ENCODE measurements around the gene WDR4.
"Not testable (repeated sequence)": the region's sequence is repeated elsewhere in the genome, so short reads cannot be mapped to it uniquely, and the experiment has no call there.

Gene WDR4

GRCh38 chr21:42839271-42840231 is 39.8 kb downstream of the WDR4 start:
- Histone ChIP-seq H3K4ac (ENCODE audit: low read depth, low read length) (no peak overlapping the region), H3K79me1 (ENCODE audit: low read length) (no peaks in the 10 kb centered on the region), H4K8ac (ENCODE audit: low read depth, low read length) (no peak overlapping the region), H2AFZ (ENCODE audit: insufficient read depth, low read length, poor library complexity) (no peak overlapping the region), H3K36me3 (ENCODE audit: control insufficient read depth in 1 of 2, insufficient read depth in 2 of 2, low read length in 2 of 2) (peaks cover 34 to 38% of the 10 kb centered on the region in 2 experiments), H3K9me3 (ENCODE audit: insufficient read depth, low read depth, low read length) (peaks cover 8% of the 10 kb centered on the region), H2BK12ac (ENCODE audit: low read length) (no peak overlapping the region), H3K79me2 (ENCODE audit: control insufficient read depth, insufficient read depth, low read length, poor library complexity) (no peaks in the 10 kb centered on the region), H3K4me2 (ENCODE audit: low read length) (no peak overlapping the region), H3K27me3 (ENCODE audit: insufficient read depth, low read length) (no peaks in the 10 kb centered on the region), H3K18ac (ENCODE audit: low read length) (no peak overlapping the region), H3K27ac (ENCODE audit: low read depth, low read length) (no peak overlapping the region), H2BK120ac (ENCODE audit: insufficient read depth, low read length, poor library complexity) (no peak overlapping the region), H3K4me3 (ENCODE audit: low read depth, low read length) (no peak overlapping the region), H2AK5ac (ENCODE audit: low read length) (no peak overlapping the region), H3K9ac (ENCODE audit: low read length) (no peak overlapping the region), H3K14ac (ENCODE audit: low read length) (no peak overlapping the region), H4K91ac (ENCODE audit: low read depth, low read length) (no peak overlapping the region), H3K23ac (ENCODE audit: low read length) (no peak overlapping the region), H3K4me1 (ENCODE audit: control insufficient read depth in 1 of 2, insufficient read depth in 2 of 2, low read length in 2 of 2) (no peaks in the 10 kb centered on the region), H4K12ac (ENCODE audit: low read depth, low read length) (no peak overlapping the region), H2BK5ac (ENCODE audit: low read depth, low read length, poor library complexity) (no peak overlapping the region)
- DNase-seq, result no peak
- 100% methylated on average over 1 of the region's 29 CpGs for WGBS (ENCODE audit: extremely low coverage, insufficient coverage, insufficient read length)

GRCh38 chr21:42838212-42838690 is 41.1 kb downstream of the WDR4 start:
- not testable (repeated sequence) for H3K27ac ChIP-seq (ENCODE audit: low read depth, low read length)
- no CpG with 5 or more reads among the region's 8 CpGs for WGBS (ENCODE audit: extremely low coverage, insufficient coverage, insufficient read length)

GRCh38 chr21:42837421-42838211 is 41.7 kb downstream of the WDR4 start:
- Histone ChIP-seq H3K9me3 (ENCODE audit: insufficient read depth, low read depth, low read length) (peaks cover 9% of the 10 kb centered on the region), H3K79me2 (ENCODE audit: control insufficient read depth, insufficient read depth, low read length, poor library complexity) (no peaks in the 10 kb centered on the region), H2BK5ac (ENCODE audit: low read depth, low read length, poor library complexity) (no peak overlapping the region), H3K79me1 (ENCODE audit: low read length) (no peaks in the 10 kb centered on the region), H2AFZ (ENCODE audit: insufficient read depth, low read length, poor library complexity) (no peak overlapping the region), H4K91ac (ENCODE audit: low read depth, low read length) (no peak overlapping the region), H3K27me3 (ENCODE audit: insufficient read depth, low read length) (no peaks in the 10 kb centered on the region), H3K14ac (ENCODE audit: low read length) (no peak overlapping the region), H3K23ac (ENCODE audit: low read length) (no peak overlapping the region), H3K4ac (ENCODE audit: low read depth, low read length) (no peak overlapping the region), H3K4me1 (ENCODE audit: control insufficient read depth in 1 of 2, insufficient read depth in 2 of 2, low read length in 2 of 2) (peaks cover 0 to 2% of the 10 kb centered on the region in 2 experiments), H3K4me2 (ENCODE audit: low read length) (no peak overlapping the region), H2BK12ac (ENCODE audit: low read length) (no peak overlapping the region), H3K36me3 (ENCODE audit: control insufficient read depth in 1 of 2, insufficient read depth in 2 of 2, low read length in 2 of 2) (peaks cover 28 to 32% of the 10 kb centered on the region in 2 experiments), H3K9ac (ENCODE audit: low read length) (no peak overlapping the region), H2AK5ac (ENCODE audit: low read length) (no peak overlapping the region), H2BK120ac (ENCODE audit: insufficient read depth, low read length, poor library complexity) (no peak overlapping the region), H4K8ac (ENCODE audit: low read depth, low read length) (no peak overlapping the region), H4K12ac (ENCODE audit: low read depth, low read length) (no peak overlapping the region), H3K27ac (ENCODE audit: low read depth, low read length) (no peak overlapping the region), H3K4me3 (ENCODE audit: low read depth, low read length) (no peak overlapping the region), H3K18ac (ENCODE audit: low read length) (no peak overlapping the region)
- no CpG with 5 or more reads among the region's 42 CpGs for WGBS (ENCODE audit: extremely low coverage, insufficient coverage, insufficient read length)
- DNase-seq, result no peak

More at GRCh38 chr21:42838212-42838690, 41.1 kb downstream of the WDR4 start:
- H2BK120ac ChIP-seq (ENCODE audit: insufficient read depth, low read length, poor library complexity); H2BK5ac ChIP-seq (ENCODE audit: low read depth, low read length, poor library complexity); H3K27me3 ChIP-seq (ENCODE audit: insufficient read depth, low read length); H3K23ac ChIP-seq (ENCODE audit: low read length); H3K79me1 ChIP-seq (ENCODE audit: low read length); H2AK5ac ChIP-seq (ENCODE audit: low read length); DNase-seq; H2AFZ ChIP-seq (ENCODE audit: insufficient read depth, low read length, poor library complexity); H3K4me1 ChIP-seq (ENCODE audit: control insufficient read depth in 1 of 2, insufficient read depth in 2 of 2, low read length in 2 of 2); H3K18ac ChIP-seq (ENCODE audit: low read length); H3K4me3 ChIP-seq (ENCODE audit: low read depth, low read length); H4K91ac ChIP-seq (ENCODE audit: low read depth, low read length); H4K12ac ChIP-seq (ENCODE audit: low read depth, low read length); H4K8ac ChIP-seq (ENCODE audit: low read depth, low read length); H3K14ac ChIP-seq (ENCODE audit: low read length); H3K4ac ChIP-seq (ENCODE audit: low read depth, low read length); H3K9me3 ChIP-seq (ENCODE audit: insufficient read depth, low read depth, low read length); H3K79me2 ChIP-seq (ENCODE audit: control insufficient read depth, insufficient read depth, low read length, poor library complexity); H3K9ac ChIP-seq (ENCODE audit: low read length); H2BK12ac ChIP-seq (ENCODE audit: low read length); H3K4me2 ChIP-seq (ENCODE audit: low read length): not testable (repeated sequence)
- H3K36me3 ChIP-seq (ENCODE audit: control insufficient read depth in 1 of 2, insufficient read depth in 2 of 2, low read length in 2 of 2), result peaks cover 31 to 35% of the 10 kb centered on the region in 2 experiments

- Histone ChIP-seq H3K9me3 (ENCODE audit: insufficient read depth, low read depth, low read length) (peaks cover 9% of the 10 kb centered on the region), H3K27ac (ENCODE audit: low read depth, low read length) (no peak overlapping the region), H3K36me3 (ENCODE audit: control insufficient read depth in 1 of 2, insufficient read depth in 2 of 2, low read length in 2 of 2) (peaks cover 22 to 26% of the 10 kb centered on the region in 2 experiments), H2BK12ac (ENCODE audit: low read length) (no peak overlapping the region), H2BK5ac (ENCODE audit: low read depth, low read length, poor library complexity) (no peak overlapping the region), H3K23ac (ENCODE audit: low read length) (no peak overlapping the region), H3K4me2 (ENCODE audit: low read length) (no peak overlapping the region), H2AK5ac (ENCODE audit: low read length) (no peak overlapping the region), H3K14ac (ENCODE audit: low read length) (no peak overlapping the region), H3K4ac (ENCODE audit: low read depth, low read length) (no peak overlapping the region), H3K79me1 (ENCODE audit: low read length) (no peaks in the 10 kb centered on the region), H3K79me2 (ENCODE audit: control insufficient read depth, insufficient read depth, low read length, poor library complexity) (no peaks in the 10 kb centered on the region), H3K18ac (ENCODE audit: low read length) (no peak overlapping the region), H3K27me3 (ENCODE audit: insufficient read depth, low read length) (no peaks in the 10 kb centered on the region), H4K8ac (ENCODE audit: low read depth, low read length) (no peak overlapping the region), H4K12ac (ENCODE audit: low read depth, low read length) (no peak overlapping the region), H3K4me3 (ENCODE audit: low read depth, low read length) (no peak overlapping the region), H2AFZ (ENCODE audit: insufficient read depth, low read length, poor library complexity) (no peak overlapping the region), H4K91ac (ENCODE audit: low read depth, low read length) (no peak overlapping the region), H3K9ac (ENCODE audit: low read length) (no peak overlapping the region), H2BK120ac (ENCODE audit: insufficient read depth, low read length, poor library complexity) (no peak overlapping the region), H3K4me1 (ENCODE audit: control insufficient read depth in 1 of 2, insufficient read depth in 2 of 2, low read length in 2 of 2) (peaks cover 0 to 2% of the 10 kb centered on the region in 2 experiments)
- DNase-seq, result no peak
- WGBS (ENCODE audit: extremely low coverage, insufficient coverage, insufficient read length), result no CpG with 5 or more reads among the region's 15 CpGs
These were observed 42.5 kb downstream of the WDR4 start for GRCh38 chr21:42836767-42837301.

Measured in trophoblast cell (in vitro differentiated cells and primary cell).